GM10847 (cell line): ENCODE results near the gene OR10A6.

Source experiments
- POLR2A ChIP-seq: IDR thresholded peaks from 2 replicates; pipeline ENCODE4 v1.6.1; 2011; ENCODE audit not compliant: insufficient read length; ENCODE audit errors: extremely low read depth

The OR10A6 gene

GRCh38 chr11:7898666-7899283 is 32.3 kb downstream of the OR10A6 start:
- TF ChIP-seq POLR2A = no peak

- TF ChIP-seq POLR2A = no peak
Measured at GRCh38 chr11:7896009-7896785, 34.9 kb downstream of the OR10A6 start.

GRCh38 chr11:7894251-7894650 is 36.8 kb downstream of the OR10A6 start:
- no peak for TF ChIP-seq POLR2A

- no peak for TF ChIP-seq POLR2A
Measured at GRCh38 chr11:7893796-7894195, 37.3 kb downstream of the OR10A6 start.

GRCh38 chr11:7892840-7893254 is 38.2 kb downstream of the OR10A6 start:
- no peak for TF ChIP-seq POLR2A

GRCh38 chr11:7892059-7892699 is 38.9 kb downstream of the OR10A6 start:
- no peak for TF ChIP-seq POLR2A

- TF ChIP-seq POLR2A = no peak
Measured at GRCh38 chr11:7890417-7891172, 40.5 kb downstream of the OR10A6 start.

GRCh38 chr11:7889985-7890384 is 41.1 kb downstream of the OR10A6 start:
- TF ChIP-seq POLR2A = no peak

GRCh38 chr11:7882860-7883259 is 48.2 kb downstream of the OR10A6 start:
- no peak for TF ChIP-seq POLR2A
